ENCODE measurements around the gene KRTAP10-12. TPM values are rescaled to one million over a fixed set of nuclear protein-coding genes. Genes with fewer than 3 reads are reported as not detected.
A peak's percentile ranks its signal among the peaks of the same experiment; 100 is the strongest.

The KRTAP10-12 gene
- total and polyA plus RNA-seq, 11 donors, result not detected

DNA sequence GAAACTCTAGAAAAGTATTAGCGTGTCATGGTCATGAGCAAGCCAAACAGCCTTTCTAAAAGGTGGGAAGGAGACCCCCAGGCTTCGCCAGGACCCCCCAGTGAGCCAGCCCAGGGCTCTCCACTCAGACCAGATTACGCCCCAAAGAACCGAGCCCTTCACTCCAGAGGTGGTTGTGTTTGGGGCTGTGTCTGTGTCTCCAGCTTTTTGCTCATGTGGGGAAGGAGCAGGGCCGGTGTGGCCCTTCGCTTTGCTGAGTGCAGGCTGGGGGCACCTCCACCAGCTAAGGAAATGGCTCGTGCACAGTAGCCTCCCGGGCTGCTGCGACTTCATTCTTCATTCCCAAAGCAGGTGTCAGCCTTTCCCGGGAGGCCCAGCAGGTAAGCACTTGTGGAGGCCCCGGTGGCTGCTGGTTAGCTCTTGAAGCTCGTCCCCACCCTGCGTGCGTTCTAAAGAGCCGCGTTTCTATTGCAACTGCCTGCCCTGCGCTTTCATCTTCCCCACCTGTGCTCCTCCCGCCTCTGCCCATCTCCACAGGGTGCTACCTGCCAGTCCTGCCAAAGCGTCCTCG is 13.9 kb downstream of the KRTAP10-12 start:
- Histone ChIP-seq H3K27ac (peak overlapping the region in 2 of 12 donors; percentile 0 to 28), H3K27me3 (peaks cover 29 to 90% (median 74%) of the 10 kb centered on the region in 9 donors), H3K9me3 (no peaks in the 10 kb centered on the region), H3K36me3 (no peaks in the 10 kb centered on the region), H3K4me1 (peaks cover 0 to 46% (median 15%) of the 10 kb centered on the region in 12 donors), H3K4me3 (peak overlapping the region in 4 of 12 donors; percentile 4 to 39 (median 6))
- intact Hi-C loops (cut with DNase I), result loop anchor here in 1 of 10 donors (10.0 kb wide), 1 partner anchor 86 kb away; the partner anchor contains the start of gene KRTAP10-9
- 6 to 15% (median 8%) methylated on average over 10 to 20 of the region's 20 CpGs for WGBS, 4 donors
- DNase-seq (no peak), ATAC-seq (no peak)
- TF ChIP-seq, protein P1, sequence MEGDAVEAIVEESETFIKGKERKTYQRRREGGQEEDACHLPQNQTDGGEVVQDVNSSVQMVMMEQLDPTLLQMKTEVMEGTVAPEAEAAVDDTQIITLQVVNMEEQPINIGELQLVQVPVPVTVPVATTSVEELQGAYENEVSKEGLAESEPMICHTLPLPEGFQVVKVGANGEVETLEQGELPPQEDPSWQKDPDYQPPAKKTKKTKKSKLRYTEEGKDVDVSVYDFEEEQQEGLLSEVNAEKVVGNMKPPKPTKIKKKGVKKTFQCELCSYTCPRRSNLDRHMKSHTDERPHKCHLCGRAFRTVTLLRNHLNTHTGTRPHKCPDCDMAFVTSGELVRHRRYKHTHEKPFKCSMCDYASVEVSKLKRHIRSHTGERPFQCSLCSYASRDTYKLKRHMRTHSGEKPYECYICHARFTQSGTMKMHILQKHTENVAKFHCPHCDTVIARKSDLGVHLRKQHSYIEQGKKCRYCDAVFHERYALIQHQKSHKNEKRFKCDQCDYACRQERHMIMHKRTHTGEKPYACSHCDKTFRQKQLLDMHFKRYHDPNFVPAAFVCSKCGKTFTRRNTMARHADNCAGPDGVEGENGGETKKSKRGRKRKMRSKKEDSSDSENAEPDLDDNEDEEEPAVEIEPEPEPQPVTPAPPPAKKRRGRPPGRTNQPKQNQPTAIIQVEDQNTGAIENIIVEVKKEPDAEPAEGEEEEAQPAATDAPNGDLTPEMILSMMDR (IDR thresholded peaks at IDR 0.05), result no peak
- TF ChIP-seq POLR2A (IDR thresholded peaks at IDR 0.05), result no peak

GRCh38 chr21:44711327-44712202 is 14.6 kb downstream of the KRTAP10-12 start, which contains the start of gene TSPEAR:
Gene TSPEAR, minus strand, starts transcription at chr21:44711572. Its CDS starts 58 bp downstream, at chr21:44711514.
- peak within 1 kb of the TSS in 4 of 12 donors; percentile 4 to 39 (median 6) for H3K4me3 ChIP-seq
- no peaks in the 10 kb centered on the region for H3K36me3 ChIP-seq
- peaks cover 0 to 42% (median 15%) of the 10 kb centered on the region in 12 donors for H3K4me1 ChIP-seq
- ATAC-seq, result peak in 1 of 4 donors; percentile 19
- DNase-seq, result no peak
- intact Hi-C loops (cut with DNase I), result loop anchor here in 1 of 10 donors (10.0 kb wide), 1 partner anchor 87 kb away; the partner anchor contains the start of gene KRTAP10-9
- 1 to 3% (median 2%) methylated on average over 25 to 41 of the region's 41 CpGs for WGBS, 4 donors
- H3K27me3 ChIP-seq, result peaks cover 24 to 83% (median 68%) of the 10 kb centered on the region in 9 donors
- H3K27ac ChIP-seq, result peak within 1 kb of the TSS in 2 of 12 donors; percentile 0 to 28
- H3K9me3 ChIP-seq, result no peaks in the 10 kb centered on the region
- no peak for TF ChIP-seq POLR2A (IDR thresholded peaks at IDR 0.05)
- TF ChIP-seq, protein P1 (IDR thresholded peaks at IDR 0.05), result peak in 2 of 12 donors; percentile 3 to 7

DNA sequence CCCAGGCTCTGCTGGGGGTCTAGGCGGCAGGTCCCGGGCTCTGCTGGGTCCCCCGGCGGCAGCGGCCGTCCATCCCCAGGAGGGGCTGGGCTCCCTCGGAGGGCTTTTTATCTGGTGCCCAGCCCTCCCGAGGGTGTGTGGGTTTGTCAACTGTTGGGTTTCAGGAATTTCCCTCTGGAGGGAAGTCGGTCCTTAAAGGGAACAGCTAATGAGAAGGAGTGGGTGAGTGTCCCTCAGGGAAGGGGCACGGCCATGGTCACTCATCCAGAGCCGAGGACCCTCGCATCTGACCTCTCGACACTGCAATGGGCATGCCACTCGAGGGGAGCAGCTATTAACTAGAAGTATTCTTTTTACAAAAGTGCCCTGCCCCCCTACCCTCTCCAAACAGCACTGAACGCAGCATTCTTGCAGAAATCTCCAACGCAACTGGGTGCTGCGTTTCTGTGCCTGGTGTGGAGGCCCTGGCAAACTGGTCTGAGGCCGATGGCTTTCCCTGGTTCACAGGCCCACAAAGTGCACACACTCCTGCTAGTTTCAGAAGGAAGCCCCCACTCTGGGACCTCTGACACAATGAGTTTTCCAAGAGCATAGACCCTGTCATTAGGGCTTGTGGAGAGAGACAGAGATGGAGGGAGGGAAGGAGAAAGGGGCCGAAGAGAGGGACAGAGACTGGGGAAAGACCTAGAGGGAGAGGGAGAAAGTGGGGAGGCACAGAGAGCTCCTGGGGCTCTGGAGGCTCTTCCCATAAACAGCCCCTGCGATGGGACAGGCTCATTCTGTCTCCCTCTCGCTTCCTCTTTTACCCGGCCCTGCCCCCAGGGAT is 15.4 kb downstream of the KRTAP10-12 start:
- DNase-seq (no peak), ATAC-seq (no peak)
- peaks cover 0 to 37% (median 15%) of the 10 kb centered on the region in 12 donors for H3K4me1 ChIP-seq
- intact Hi-C loops (cut with DNase I), result loop anchor here in 1 of 10 donors (10.0 kb wide), 1 partner anchor 88 kb away; the partner anchor contains the start of gene KRTAP10-9
- no peaks in the 10 kb centered on the region for H3K9me3 ChIP-seq
- WGBS, 4 donors, result 19 to 49% (median 27%) methylated on average over 14 to 22 of the region's 22 CpGs
- TF ChIP-seq, protein P1 (IDR thresholded peaks at IDR 0.05), result no peak
- TF ChIP-seq POLR2A (IDR thresholded peaks at IDR 0.05), result no peak
- peaks cover 16 to 79% (median 59%) of the 10 kb centered on the region in 9 donors for H3K27me3 ChIP-seq
- H3K4me3 ChIP-seq, result no peak overlapping the region
- H3K36me3 ChIP-seq, result no peaks in the 10 kb centered on the region
- no peak overlapping the region for H3K27ac ChIP-seq

Measured in heart left ventricle (tissue), 16 donors.